ENCODE results near the gene PDE3A.

The PDE3A gene

DNA sequence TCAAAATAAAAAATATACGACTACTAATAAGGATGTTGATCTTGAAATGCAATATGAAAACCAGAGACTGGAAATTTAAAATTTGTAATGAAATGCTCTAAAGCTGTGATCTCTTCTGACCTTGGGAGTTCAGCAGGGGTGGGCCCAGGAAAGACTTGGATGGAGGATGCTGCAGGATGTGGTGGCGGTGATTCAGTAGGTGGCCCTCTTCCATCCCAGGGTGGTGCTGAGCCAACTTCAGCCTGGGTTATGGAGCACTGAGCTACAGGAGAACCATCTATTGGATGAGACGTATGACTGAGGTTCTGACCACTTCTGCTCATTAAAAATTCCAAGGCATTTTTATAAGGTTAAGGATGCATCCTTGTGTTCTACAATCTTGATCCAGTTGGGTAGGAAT is 6.9 kb upstream of the PDE3A start:
- Histone ChIP-seq H3K18ac (ENCODE audit: low read length) (no peak overlapping the region), H3K9me3 (replicated peaks in 1 of 2; ENCODE audit: control insufficient read depth in 2 of 2, insufficient read depth in 1 of 2, low read depth in 1 of 2, low read length in 2 of 2) (no peaks in the 10 kb centered on the region), H3K36me3 (replicated peaks in 1 of 2; ENCODE audit: control insufficient read depth in 2 of 2, insufficient read depth in 2 of 2, low read length in 2 of 2) (no peaks in the 10 kb centered on the region), H2AK5ac (ENCODE audit: low read depth, low read length) (no peak overlapping the region), H2AFZ (ENCODE audit: low read length) (no peak overlapping the region), H2BK12ac (ENCODE audit: low read length) (no peak overlapping the region), H3K4me3 (ENCODE audit: low read length in 2 of 2) (no peak overlapping the region), H3K27ac (replicated peaks; ENCODE audit: low read length) (no peak overlapping the region), H4K8ac (ENCODE audit: low read depth, low read length) (no peak overlapping the region), H4K91ac (ENCODE audit: low read depth, low read length, poor library complexity) (no peak overlapping the region), H3K14ac (ENCODE audit: low read length) (no peak overlapping the region), H2BK15ac (ENCODE audit: low read length) (no peak overlapping the region), H3K4me1 (ENCODE audit: control insufficient read depth in 2 of 2, insufficient read depth in 1 of 2, low read depth in 1 of 2, low read length in 2 of 2) (no peaks in the 10 kb centered on the region), H3K27me3 (ENCODE audit: control insufficient read depth in 3 of 3, insufficient read depth in 3 of 3, low read depth in 1 of 3, low read length in 3 of 3) (no peaks in the 10 kb centered on the region), H2BK120ac (ENCODE audit: low read depth, low read length) (no peak overlapping the region), H3K79me1 (ENCODE audit: low read depth, low read length) (no peaks in the 10 kb centered on the region), H3K4me2 (ENCODE audit: insufficient read depth, low read length, poor library complexity, severe bottlenecking) (no peak overlapping the region), H3K4ac (ENCODE audit: low read length) (no peak overlapping the region), H2BK5ac (ENCODE audit: low read length) (no peak overlapping the region), H3K23ac (ENCODE audit: low read depth, low read length, poor library complexity) (no peak overlapping the region), H3K9ac (ENCODE audit: low read depth, low read length, poor library complexity) (no peak overlapping the region)
- DNase-seq (ENCODE audit: low spot score), result no peak
- no CpG with 5 or more reads among the region's 3 CpGs for WGBS, 2 donors (ENCODE audit: extremely low coverage in 2 of 2, insufficient read length in 2 of 2, insufficient replicate concordance in 1 of 2)

DNA sequence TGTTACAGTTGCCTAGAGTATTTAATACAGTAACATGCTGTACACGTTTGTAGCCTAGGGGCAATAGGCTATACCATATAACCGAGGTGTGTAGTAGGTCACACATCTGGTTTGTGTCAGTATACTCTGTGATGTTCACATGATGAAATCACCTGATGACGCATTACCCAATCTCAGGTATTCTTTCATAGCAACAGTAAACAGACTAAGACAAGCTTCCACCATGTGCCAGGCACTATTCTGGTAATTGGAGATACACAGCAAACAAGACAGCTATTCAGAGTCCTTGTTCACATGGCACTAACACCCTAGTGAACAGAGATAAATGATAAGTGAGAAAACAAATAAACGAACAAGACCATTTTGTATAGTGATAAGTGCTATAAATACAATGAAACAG is 3.8 kb upstream of the PDE3A start:
- Histone ChIP-seq H4K91ac (ENCODE audit: low read depth, low read length, poor library complexity) (no peak overlapping the region), H3K79me1 (ENCODE audit: low read depth, low read length) (peaks cover 3% of the 10 kb centered on the region), H3K9me3 (replicated peaks in 1 of 2; ENCODE audit: control insufficient read depth in 2 of 2, insufficient read depth in 1 of 2, low read depth in 1 of 2, low read length in 2 of 2) (no peaks in the 10 kb centered on the region), H3K36me3 (replicated peaks in 1 of 2; ENCODE audit: control insufficient read depth in 2 of 2, insufficient read depth in 2 of 2, low read length in 2 of 2) (no peaks in the 10 kb centered on the region), H2BK5ac (ENCODE audit: low read length) (no peak overlapping the region), H2AK5ac (ENCODE audit: low read depth, low read length) (no peak overlapping the region), H2AFZ (ENCODE audit: low read length) (no peak overlapping the region), H3K27me3 (ENCODE audit: control insufficient read depth in 3 of 3, insufficient read depth in 3 of 3, low read depth in 1 of 3, low read length in 3 of 3) (no peaks in the 10 kb centered on the region), H3K4me2 (ENCODE audit: insufficient read depth, low read length, poor library complexity, severe bottlenecking) (no peak overlapping the region), H3K27ac (replicated peaks; ENCODE audit: low read length) (no peak overlapping the region), H3K9ac (ENCODE audit: low read depth, low read length, poor library complexity) (no peak overlapping the region), H3K23ac (ENCODE audit: low read depth, low read length, poor library complexity) (no peak overlapping the region), H3K18ac (ENCODE audit: low read length) (no peak overlapping the region), H2BK15ac (ENCODE audit: low read length) (no peak overlapping the region), H2BK120ac (ENCODE audit: low read depth, low read length) (no peak overlapping the region), H2BK12ac (ENCODE audit: low read length) (no peak overlapping the region), H4K8ac (ENCODE audit: low read depth, low read length) (no peak overlapping the region), H3K4me3 (ENCODE audit: low read length in 2 of 2) (no peak overlapping the region), H3K4me1 (ENCODE audit: control insufficient read depth in 2 of 2, insufficient read depth in 1 of 2, low read depth in 1 of 2, low read length in 2 of 2) (peaks cover 0 to 4% of the 10 kb centered on the region in 2 donors), H3K4ac (ENCODE audit: low read length) (no peak overlapping the region), H3K14ac (ENCODE audit: low read length) (no peak overlapping the region)
- no CpG with 5 or more reads among the region's 4 CpGs for WGBS, 2 donors (ENCODE audit: extremely low coverage in 2 of 2, insufficient read length in 2 of 2, insufficient replicate concordance in 1 of 2)
- DNase-seq (ENCODE audit: low spot score), result no peak

DNA sequence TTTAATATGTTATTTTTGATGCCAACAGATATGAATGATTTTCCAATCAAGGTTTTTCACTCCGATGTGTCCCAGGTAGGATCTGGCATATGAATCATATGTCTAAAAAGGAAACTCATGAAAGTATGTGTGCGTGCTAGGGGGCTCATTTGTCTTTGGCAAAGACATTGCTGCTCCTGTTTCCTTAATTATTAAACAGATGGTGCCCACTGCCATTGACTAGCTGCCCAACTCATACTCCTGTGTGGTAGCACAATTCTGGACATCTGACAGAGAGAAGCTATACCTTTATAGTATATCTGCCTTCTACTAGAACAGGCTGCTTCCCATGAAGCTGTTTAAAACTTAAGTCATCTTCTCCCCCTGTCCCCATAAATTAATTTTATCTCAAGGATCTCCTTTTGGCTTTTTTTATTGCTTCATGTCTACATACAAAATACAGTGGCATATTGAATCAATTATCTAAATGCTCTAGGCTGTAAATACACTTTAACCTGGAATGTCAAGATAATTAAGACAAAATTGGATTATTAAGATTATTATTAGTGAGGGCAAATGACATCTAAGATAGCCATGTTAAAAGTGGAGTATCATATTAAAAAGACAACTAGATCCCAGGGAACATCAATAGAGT is 1.4 kb upstream of the PDE3A start:
- Histone ChIP-seq H3K36me3 (replicated peaks in 1 of 2; ENCODE audit: control insufficient read depth in 2 of 2, insufficient read depth in 2 of 2, low read length in 2 of 2) (no peaks in the 10 kb centered on the region), H3K4me2 (ENCODE audit: insufficient read depth, low read length, poor library complexity, severe bottlenecking) (no peak overlapping the region), H3K23ac (ENCODE audit: low read depth, low read length, poor library complexity) (no peak overlapping the region), H2BK12ac (ENCODE audit: low read length) (no peak overlapping the region), H3K79me1 (ENCODE audit: low read depth, low read length) (peaks cover 4% of the 10 kb centered on the region), H2AK5ac (ENCODE audit: low read depth, low read length) (no peak overlapping the region), H3K27me3 (ENCODE audit: control insufficient read depth in 3 of 3, insufficient read depth in 3 of 3, low read depth in 1 of 3, low read length in 3 of 3) (peaks cover 0 to 4% (median 0%) of the 10 kb centered on the region in 3 experiments), H3K4ac (ENCODE audit: low read length) (no peak overlapping the region), H3K9ac (ENCODE audit: low read depth, low read length, poor library complexity) (no peak overlapping the region), H2BK5ac (ENCODE audit: low read length) (no peak overlapping the region), H2AFZ (ENCODE audit: low read length) (no peak overlapping the region), H3K4me1 (ENCODE audit: control insufficient read depth in 2 of 2, insufficient read depth in 1 of 2, low read depth in 1 of 2, low read length in 2 of 2) (peaks cover 0 to 10% of the 10 kb centered on the region in 2 donors), H3K4me3 (ENCODE audit: low read length in 2 of 2) (no peak overlapping the region), H3K18ac (ENCODE audit: low read length) (no peak overlapping the region), H2BK15ac (ENCODE audit: low read length) (no peak overlapping the region), H4K91ac (ENCODE audit: low read depth, low read length, poor library complexity) (no peak overlapping the region), H3K9me3 (replicated peaks in 1 of 2; ENCODE audit: control insufficient read depth in 2 of 2, insufficient read depth in 1 of 2, low read depth in 1 of 2, low read length in 2 of 2) (no peaks in the 10 kb centered on the region), H2BK120ac (ENCODE audit: low read depth, low read length) (no peak overlapping the region), H3K27ac (replicated peaks; ENCODE audit: low read length) (no peak overlapping the region), H3K14ac (ENCODE audit: low read length) (no peak overlapping the region), H4K8ac (ENCODE audit: low read depth, low read length) (no peak overlapping the region)
- no peak for DNase-seq (ENCODE audit: low spot score)
- no CpG with 5 or more reads among the region's 2 CpGs for WGBS, 2 donors (ENCODE audit: extremely low coverage in 2 of 2, insufficient read length in 2 of 2, insufficient replicate concordance in 1 of 2)

DNA sequence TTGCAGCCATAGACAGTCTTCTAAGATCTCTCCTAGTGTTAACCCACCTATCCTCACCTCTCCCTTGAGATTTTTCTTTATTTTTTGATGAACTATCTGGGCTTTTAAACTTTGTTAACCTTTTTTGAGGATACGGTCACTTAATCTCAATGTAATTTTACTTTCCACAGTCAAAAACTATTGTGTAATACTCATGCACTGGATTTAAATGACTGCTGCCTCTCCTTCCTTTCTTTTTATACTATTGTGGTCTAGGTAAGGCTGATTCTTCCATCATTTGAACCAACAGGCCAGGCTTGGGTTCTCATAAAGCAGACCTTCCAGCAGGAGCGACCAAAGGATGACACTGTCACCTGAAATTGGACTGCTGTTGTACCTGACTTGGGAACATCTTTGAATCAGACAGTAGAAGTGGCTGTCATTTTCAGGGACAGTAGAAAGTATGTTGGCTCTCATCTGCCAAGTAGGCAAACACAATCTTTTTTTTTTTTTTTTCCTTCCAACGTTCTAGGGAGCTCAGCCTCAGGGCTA is 689 bp upstream of the PDE3A start:
- Histone ChIP-seq H2AK5ac (ENCODE audit: low read depth, low read length) (no peak overlapping the region), H2AFZ (ENCODE audit: low read length) (peak overlapping the region; percentile 100), H3K4me1 (ENCODE audit: control insufficient read depth in 2 of 2, insufficient read depth in 1 of 2, low read depth in 1 of 2, low read length in 2 of 2) (peaks cover 0 to 12% of the 10 kb centered on the region in 2 donors), H3K18ac (ENCODE audit: low read length) (no peak overlapping the region), H3K14ac (ENCODE audit: low read length) (no peak overlapping the region), H3K4me2 (ENCODE audit: insufficient read depth, low read length, poor library complexity, severe bottlenecking) (peak overlapping the region; percentile 98), H2BK15ac (ENCODE audit: low read length) (no peak overlapping the region), H3K36me3 (replicated peaks in 1 of 2; ENCODE audit: control insufficient read depth in 2 of 2, insufficient read depth in 2 of 2, low read length in 2 of 2) (no peaks in the 10 kb centered on the region), H3K23ac (ENCODE audit: low read depth, low read length, poor library complexity) (no peak overlapping the region), H3K9me3 (replicated peaks in 1 of 2; ENCODE audit: control insufficient read depth in 2 of 2, insufficient read depth in 1 of 2, low read depth in 1 of 2, low read length in 2 of 2) (no peaks in the 10 kb centered on the region), H4K8ac (ENCODE audit: low read depth, low read length) (no peak overlapping the region), H3K27ac (replicated peaks; ENCODE audit: low read length) (no peak overlapping the region), H3K9ac (ENCODE audit: low read depth, low read length, poor library complexity) (no peak overlapping the region), H3K79me1 (ENCODE audit: low read depth, low read length) (peaks cover 4% of the 10 kb centered on the region), H3K4me3 (ENCODE audit: low read length in 2 of 2) (peak overlapping the region in 1 of 2 donors; percentile 93), H2BK5ac (ENCODE audit: low read length) (no peak overlapping the region), H4K91ac (ENCODE audit: low read depth, low read length, poor library complexity) (no peak overlapping the region), H2BK120ac (ENCODE audit: low read depth, low read length) (no peak overlapping the region), H3K27me3 (ENCODE audit: control insufficient read depth in 3 of 3, insufficient read depth in 3 of 3, low read depth in 1 of 3, low read length in 3 of 3) (peaks cover 0 to 4% (median 0%) of the 10 kb centered on the region in 3 experiments), H2BK12ac (ENCODE audit: low read length) (no peak overlapping the region), H3K4ac (ENCODE audit: low read length) (no peak overlapping the region)
- WGBS, 2 donors (ENCODE audit: extremely low coverage in 2 of 2, insufficient read length in 2 of 2, insufficient replicate concordance in 1 of 2), result no CpG with 5 or more reads among the region's 3 CpGs
- peak; percentile 3 for DNase-seq (ENCODE audit: low spot score)

Measured in neuronal stem cell (in vitro differentiated cells).